ENCODE results near the gene SCRN1. TPM values are rescaled to one million over a fixed set of nuclear protein-coding genes. Genes with fewer than 3 reads are reported as not detected.

The SCRN1 gene
- total and polyA plus RNA-seq, 2 experiments from 2014 or later: 15.2 to 66.7 TPM

GRCh38 chr7:30020535-30020934 is 30.9 kb upstream of the SCRN1 start (continued):
- TF ChIP-seq ZNF462 (CRISPR knock-in tag; IDR thresholded peaks at IDR 0.05) (no peak), STAT1 (IDR thresholded peaks at IDR 0.05; ENCODE audit: unreplicated experiment) (no peak), POLR2AphosphoS5 (IDR thresholded peaks at IDR 0.05; ENCODE audit: low read depth) (no peak)

GRCh38 chr7:30019960-30020359 is 30.4 kb upstream of the SCRN1 start:
- Mint-ChIP-seq H3K36me3 (ENCODE audit: low read depth) (peaks cover 21% of the 10 kb centered on the region), H3K27me3 (ENCODE audit: insufficient read depth, low read depth, poor library complexity) (peaks cover 3% of the 10 kb centered on the region), H3K4me1 (peaks cover 8% of the 10 kb centered on the region; the same call in 2 of the 3 replicates), H3K27ac (no peak overlapping the region), H3K4me3 (no peak overlapping the region), H3K9me3 (no peaks in the 10 kb centered on the region)
- Histone ChIP-seq H3F3A (replicated peaks; ENCODE audit: low read depth) (no peaks in the 10 kb centered on the region), H4K20me1 (replicated peaks; ENCODE audit: insufficient read depth) (peaks cover 8% of the 10 kb centered on the region; the same call in 1 of the 2 replicates), H3K9me2 (ENCODE audit: insufficient read depth) (no peaks in the 10 kb centered on the region), H3K4me2 (no peak overlapping the region), H3K36me3 (ENCODE audit: insufficient read depth) (peaks cover 19% of the 10 kb centered on the region; the same call in 1 of the 2 replicates), H3K4me1 (ENCODE audit: insufficient read depth) (no peaks in the 10 kb centered on the region), H3K79me2 (replicated peaks; ENCODE audit: insufficient read depth) (peaks cover 28% of the 10 kb centered on the region), H3K27me3 (ENCODE audit: insufficient read depth) (no peaks in the 10 kb centered on the region), H3K27ac (ENCODE audit: low read depth) (no peak overlapping the region), H3K4me3 (no peak overlapping the region), H2AFZ (no peak overlapping the region)
- DNase-seq (ENCODE audit: low spot score) (no peak), ATAC-seq (no peak)
- TF ChIP-seq EZH2phosphoT487 (IDR thresholded peaks at IDR 0.05; ENCODE audit: unreplicated experiment) (no peak), ETS1 (IDR thresholded peaks at IDR 0.05) (no peak), CREB1 (CRISPR knock-in tag; IDR thresholded peaks at IDR 0.05; ENCODE audit: low read depth) (no peak), JUNB (IDR thresholded peaks at IDR 0.05; ENCODE audit: unreplicated experiment) (no peak), ZNF114 (CRISPR knock-in tag; IDR thresholded peaks at IDR 0.05) (no peak), ZNF331 (CRISPR knock-in tag; IDR thresholded peaks at IDR 0.05; ENCODE audit: low read depth) (no peak), REST (IDR thresholded peaks at IDR 0.05; ENCODE audit: unreplicated experiment) (no peak), POLR2AphosphoS5 (IDR thresholded peaks at IDR 0.05; ENCODE audit: low read depth) (no peak), CTCF (conservative IDR thresholded peaks at IDR 0.05; ENCODE audit: low read depth in 2 of 2) (no peak), EZH2 (IDR thresholded peaks at IDR 0.05; ENCODE audit: low read depth, unreplicated experiment) (no peak)

All from GM23338 (cell line).